ENCODE results near the gene CBLN2.

GRCh38 chr18:72555101-72555500, 11.0 kb upstream of the CBLN2 start:
- TF ChIP-seq POLR2AphosphoS5 (IDR thresholded peaks at IDR 0.05; ENCODE audit: low read depth, low read length) (no peak), SIN3A (IDR thresholded peaks at IDR 0.05; ENCODE audit: borderline replicate concordance, insufficient read depth, low read length) (no peak), TAF1 (IDR thresholded peaks at IDR 0.05; ENCODE audit: borderline replicate concordance, insufficient read depth, low read length) (no peak)
- TF ChIP-seq, protein P1, sequence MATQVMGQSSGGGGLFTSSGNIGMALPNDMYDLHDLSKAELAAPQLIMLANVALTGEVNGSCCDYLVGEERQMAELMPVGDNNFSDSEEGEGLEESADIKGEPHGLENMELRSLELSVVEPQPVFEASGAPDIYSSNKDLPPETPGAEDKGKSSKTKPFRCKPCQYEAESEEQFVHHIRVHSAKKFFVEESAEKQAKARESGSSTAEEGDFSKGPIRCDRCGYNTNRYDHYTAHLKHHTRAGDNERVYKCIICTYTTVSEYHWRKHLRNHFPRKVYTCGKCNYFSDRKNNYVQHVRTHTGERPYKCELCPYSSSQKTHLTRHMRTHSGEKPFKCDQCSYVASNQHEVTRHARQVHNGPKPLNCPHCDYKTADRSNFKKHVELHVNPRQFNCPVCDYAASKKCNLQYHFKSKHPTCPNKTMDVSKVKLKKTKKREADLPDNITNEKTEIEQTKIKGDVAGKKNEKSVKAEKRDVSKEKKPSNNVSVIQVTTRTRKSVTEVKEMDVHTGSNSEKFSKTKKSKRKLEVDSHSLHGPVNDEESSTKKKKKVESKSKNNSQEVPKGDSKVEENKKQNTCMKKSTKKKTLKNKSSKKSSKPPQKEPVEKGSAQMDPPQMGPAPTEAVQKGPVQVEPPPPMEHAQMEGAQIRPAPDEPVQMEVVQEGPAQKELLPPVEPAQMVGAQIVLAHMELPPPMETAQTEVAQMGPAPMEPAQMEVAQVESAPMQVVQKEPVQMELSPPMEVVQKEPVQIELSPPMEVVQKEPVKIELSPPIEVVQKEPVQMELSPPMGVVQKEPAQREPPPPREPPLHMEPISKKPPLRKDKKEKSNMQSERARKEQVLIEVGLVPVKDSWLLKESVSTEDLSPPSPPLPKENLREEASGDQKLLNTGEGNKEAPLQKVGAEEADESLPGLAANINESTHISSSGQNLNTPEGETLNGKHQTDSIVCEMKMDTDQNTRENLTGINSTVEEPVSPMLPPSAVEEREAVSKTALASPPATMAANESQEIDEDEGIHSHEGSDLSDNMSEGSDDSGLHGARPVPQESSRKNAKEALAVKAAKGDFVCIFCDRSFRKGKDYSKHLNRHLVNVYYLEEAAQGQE (IDR thresholded peaks at IDR 0.05; ENCODE audit: insufficient read depth in 1 of 2, low read depth in 2 of 2, low read length in 2 of 2), result no peak
